Measurements from ENCODE around the gene RARRES2. TPM values are rescaled to one million over a fixed set of nuclear protein-coding genes. Genes with fewer than 3 reads are reported as not detected.

RARRES2 gene
- total and polyA plus RNA-seq, 2 of the 13 experiments (the other 11 are each of a cell fraction or from before 2014, with no cell fraction given), result 134 to 172 TPM

DNA sequence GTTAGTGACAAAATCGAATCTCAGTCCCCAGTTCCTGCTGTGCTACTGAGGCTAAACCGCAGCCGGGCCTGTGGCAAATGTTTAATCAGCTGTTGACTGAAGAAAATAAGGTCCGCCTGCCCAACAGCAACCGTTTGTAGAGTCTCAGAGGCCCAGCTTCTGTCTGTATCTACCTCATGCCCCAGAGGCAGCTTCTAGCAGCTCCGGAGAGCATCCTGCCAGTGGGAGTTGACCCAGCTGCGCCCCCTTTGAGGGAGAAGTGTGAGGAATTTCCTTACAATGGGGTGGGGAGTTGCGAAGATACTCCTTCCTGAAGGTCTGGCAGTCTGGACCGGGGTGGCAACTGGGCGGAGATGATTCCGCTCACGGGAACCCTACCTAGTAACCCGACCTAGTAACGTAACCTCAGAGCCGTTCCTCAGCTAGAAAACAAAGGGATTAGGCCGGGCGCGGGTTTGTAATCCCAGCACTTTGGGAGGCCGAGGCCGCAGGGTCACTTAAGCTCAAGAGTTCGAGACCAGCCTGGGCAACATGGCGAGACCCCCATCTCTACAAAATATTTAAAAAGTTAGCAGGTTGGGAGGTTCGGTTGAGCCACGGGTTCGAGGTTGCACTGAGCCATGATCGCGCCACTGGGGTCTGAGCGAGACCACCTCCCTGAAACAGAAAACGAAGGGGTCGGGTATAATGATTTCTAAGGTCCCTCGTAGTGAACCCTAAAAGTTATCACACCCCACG is 36.9 kb upstream of the RARRES2 start (continued):
- peak; percentile 13; the same call in 1 of the 2 replicates for TF ChIP-seq ZSCAN31 (CRISPR knock-in tag; IDR thresholded peaks at IDR 0.05; ENCODE audit: low read depth)
- TF ChIP-seq, protein P1, sequence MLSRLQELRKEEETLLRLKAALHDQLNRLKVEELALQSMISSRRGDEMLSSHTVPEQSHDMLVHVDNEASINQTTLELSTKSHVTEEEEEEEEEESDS (CRISPR knock-in tag; IDR thresholded peaks at IDR 0.05; ENCODE audit: borderline replicate concordance), result no peak
- 0 out of 2 replicates have a peak, but pooled peaks have one; percentile 25 for TF ChIP-seq MTA1 (CRISPR knock-in tag; IDR thresholded peaks at IDR 0.05; ENCODE audit: borderline replicate concordance)
- TF ChIP-seq HNF4G (IDR thresholded peaks at IDR 0.05; ENCODE audit: borderline replicate concordance, low read depth, low read length), result peak; percentile 40; the same call in 1 of the 2 replicates
- TF ChIP-seq HNF4G (CRISPR knock-in tag; IDR thresholded peaks at IDR 0.05; ENCODE audit: borderline replicate concordance, low read depth), result no peak
- no peak for TF ChIP-seq ZNF512 (CRISPR knock-in tag; IDR thresholded peaks at IDR 0.05)
- TF ChIP-seq TFDP2 (CRISPR knock-in tag; IDR thresholded peaks at IDR 0.05), result no peak
- TF ChIP-seq TOE1 (CRISPR knock-in tag; IDR thresholded peaks at IDR 0.05), result no peak
- peak; percentile 32; the same call in 1 of the 2 replicates for TF ChIP-seq ZNF746 (CRISPR knock-in tag; IDR thresholded peaks at IDR 0.05)
- TF ChIP-seq ZNF670 (CRISPR knock-in tag; IDR thresholded peaks at IDR 0.05; ENCODE audit: borderline replicate concordance), result 0 out of 2 replicates have a peak, but pooled peaks have one; percentile 31
- no peak for TF ChIP-seq KAT2B (IDR thresholded peaks at IDR 0.05; ENCODE audit: borderline replicate concordance, low read depth, low read length)
- 0 out of 2 replicates have a peak, but pooled peaks have one; percentile 77 for TF ChIP-seq ZNF703 (CRISPR knock-in tag; IDR thresholded peaks at IDR 0.05; ENCODE audit: borderline replicate concordance)
- no peak for TF ChIP-seq ZNF761 (CRISPR knock-in tag; conservative IDR thresholded peaks at IDR 0.05)
- 0 out of 2 replicates have a peak, but pooled peaks have one; percentile 81 for TF ChIP-seq ZNF224 (CRISPR knock-in tag; IDR thresholded peaks at IDR 0.05)
- no peak for TF ChIP-seq DMTF1 (CRISPR knock-in tag; IDR thresholded peaks at IDR 0.05)
- TF ChIP-seq SOX5 (CRISPR knock-in tag; IDR thresholded peaks at IDR 0.05; ENCODE audit: borderline replicate concordance), result peak; percentile 34; the same call in 1 of the 2 replicates
- TF ChIP-seq MEF2D (CRISPR knock-in tag; IDR thresholded peaks at IDR 0.05), result no peak
- TF ChIP-seq ASH2L (IDR thresholded peaks at IDR 0.05; ENCODE audit: insufficient read length, low read depth, low read length), result peak; percentile 33
- no peak for TF ChIP-seq ZNF674 (CRISPR knock-in tag; IDR thresholded peaks at IDR 0.05; ENCODE audit: low read depth)
- TF ChIP-seq MTA3 (CRISPR knock-in tag; IDR thresholded peaks at IDR 0.05), result no peak
- no peak for TF ChIP-seq HES4 (CRISPR knock-in tag; IDR thresholded peaks at IDR 0.05; ENCODE audit: borderline replicate concordance)
- TF ChIP-seq ZNF850 (CRISPR knock-in tag; conservative IDR thresholded peaks at IDR 0.05), result 0 out of 2 replicates have a peak, but pooled peaks have one; percentile 48
- TF ChIP-seq ZC3H4 (CRISPR knock-in tag; IDR thresholded peaks at IDR 0.05; ENCODE audit: borderline replicate concordance), result no peak; the same call in 1 of the 2 replicates
- 0 out of 2 replicates have a peak, but pooled peaks have one; percentile 17 for TF ChIP-seq BORCS8-MEF2B (CRISPR knock-in tag; IDR thresholded peaks at IDR 0.05)

Measured in HepG2 (cell line).